OCI-LY7 (cell line): Measurements from ENCODE around the gene ATP6V0A1. TPM values are rescaled to one million over a fixed set of nuclear protein-coding genes. Genes with fewer than 3 reads are reported as not detected.

Source experiments
- BruUV-seq: library from RNA; stranded (reverse); fragments of 400-500 nt; replicated peaks from 2 replicates; lab custom pipeline; 2021; lab: Mats Ljungman, UMichigan
- CTCF ChIA-PET: fragments of 300-600 bp; sonication (Branson Sonifier 250); formaldehyde crosslinking; loops from one replicate; lab custom pipeline; 2022; ENCODE audit warnings: antibody characterized with exemption; ENCODE audit not compliant: unreplicated experiment; lab: Charles Lee
- POLR2A ChIA-PET: fragments of 300-600 bp; sonication (Branson Sonifier 250); formaldehyde crosslinking; loops from one replicate; lab custom pipeline; 2022; ENCODE audit warnings: antibody characterized with exemption; lab: Charles Lee
- DNase-seq: peaks from one replicate; pipeline ENCODE4 v3.0.0-alpha.2; 2015; ENCODE audit warnings: low spot score
- H2AFZ ChIP-seq: fragments of 200-600 bp; sonication (generic), shearing (Covaris generic); 2 replicates; pipeline ENCODE4 v1.6.1; 2014; ENCODE audit warnings: mild to moderate bottlenecking, antibody characterized with exemption, low read length, moderate library complexity
- H3K27ac ChIP-seq: fragments of 200-600 bp; sonication (generic); 2 replicates; pipeline ENCODE4 v1.5.1; 2014; ENCODE audit warnings: mixed run types, low read depth, mild to moderate bottlenecking, moderate library complexity, low read length, inconsistent platforms; ENCODE audit not compliant: poor library complexity, severe bottlenecking
- H3K36me3 ChIP-seq: fragments of 200-600 bp; sonication (generic); 2 replicates; pipeline ENCODE4 v1.6.1; 2014; ENCODE audit warnings: mild to moderate bottlenecking, antibody characterized with exemption, low read length, moderate library complexity, mixed read lengths; ENCODE audit not compliant: insufficient read depth
- H3K4me1 ChIP-seq: fragments of 200-600 bp; sonication (generic); 2 replicates; pipeline ENCODE4 v1.5.1; 2014; ENCODE audit warnings: mild to moderate bottlenecking, low read length; ENCODE audit not compliant: insufficient read depth, poor library complexity, severe bottlenecking
- H3K4me2 ChIP-seq: fragments of 200-600 bp; sonication (generic); 2 replicates; pipeline ENCODE4 v1.6.1; 2014; ENCODE audit warnings: mild to moderate bottlenecking, low read length
- H3K4me3 ChIP-seq: fragments of 200-600 bp; sonication (generic); 2 replicates; pipeline ENCODE4 v1.5.1; 2014; ENCODE audit warnings: mild to moderate bottlenecking, low read depth, low read length; ENCODE audit not compliant: poor library complexity, severe bottlenecking
- H3K79me2 ChIP-seq: fragments of 200-600 bp; sonication (generic); 2 replicates; pipeline ENCODE4 v1.6.1; 2016; ENCODE audit warnings: low read depth, mild to moderate bottlenecking, low read length, moderate library complexity, mixed read lengths; ENCODE audit not compliant: insufficient read depth
- H3K9me2 ChIP-seq: fragments of 200-600 bp; sonication (generic); 2 replicates; pipeline ENCODE4 v1.6.1; 2016; ENCODE audit warnings: mild to moderate bottlenecking, low read length, mixed read lengths; ENCODE audit not compliant: insufficient read depth
- H3K9me3 ChIP-seq: fragments of 200-600 bp; sonication (generic); 2 replicates; pipeline ENCODE4 v1.6.1; 2014; ENCODE audit warnings: mild to moderate bottlenecking, mixed run types, low read length, mixed read lengths
- H4K20me1 ChIP-seq: fragments of 200-600 bp; sonication (generic); 2 replicates; pipeline ENCODE4 v1.6.1; 2014; ENCODE audit warnings: mild to moderate bottlenecking, antibody characterized with exemption, low read length, moderate library complexity, mixed read lengths; ENCODE audit not compliant: insufficient read depth
- CTCF ChIP-seq: fragments of 200-600 bp; sonication (generic); conservative IDR thresholded peaks from 2 replicates; pipeline ENCODE4 v1.5.1; 2014; ENCODE audit warnings: mild to moderate bottlenecking, antibody characterized with exemption, low read length, moderate library complexity, mixed read lengths
- EZH2phosphoT487 ChIP-seq: fragments of 200-600 bp; sonication (generic); IDR thresholded peaks from 2 replicates; pipeline ENCODE4 v1.6.1; 2018; ENCODE audit warnings: low read depth, borderline replicate concordance, mild to moderate bottlenecking, mixed run types, antibody characterized with exemption, low read length, moderate library complexity, mixed read lengths
- intact Hi-C: fragments of 100-400 bp; cut with micrococcal nuclease; formaldehyde crosslinking; loops from one replicate; pipeline ENCODE4 v1.10.0; 2022; ENCODE audit not compliant: unreplicated experiment
- total RNA-seq, 2 experiments: library from RNA; depleted of rRNA in 1 of 2; stranded (reverse); fragments of >200 nt in 1 of 2; shearing (Covaris generic) in 1 of 2; gene quantifications; 2 replicates each; pipeline ENCODE4 v1.2.3, GENCODE V29; 2014 to 2022

ATP6V0A1 gene
- total RNA-seq, 2 experiments from 2014 or later = 19.8 to 46.9 TPM

GRCh38 chr17:42563143-42563509 lies 104.4 kb downstream of the ATP6V0A1 start:
- Histone ChIP-seq H3K79me2 (peaks cover 35% of the 10 kb centered on the region), H3K4me3 (peak overlapping the region; percentile 82), H3K4me1 (peaks cover 39% of the 10 kb centered on the region), H3K27ac (peak overlapping the region; percentile 55), H3K9me2 (no peaks in the 10 kb centered on the region), H2AFZ (no peak overlapping the region), H3K36me3 (peaks cover 44% of the 10 kb centered on the region), H3K9me3 (no peaks in the 10 kb centered on the region), H3K4me2 (peak overlapping the region; percentile 73), H4K20me1 (no peaks in the 10 kb centered on the region)
- intact Hi-C loops = no loop called here
- TF ChIP-seq EZH2phosphoT487 = no peak
- TF ChIP-seq CTCF = no peak; the same call in 1 of the 2 replicates
- BruUV-seq = no TSS peak
- ChIA-PET CTCF (interaction anchor here (0.6 kb wide), 1 partner anchor 16 kb away, joined by 3 read pairs; no protein-coding TSS in a partner anchor), POLR2A (interaction anchor here (1.2 kb wide), 1 partner anchor 15 kb away, joined by 3 read pairs; the partner anchor contains the start of gene PSMC3IP)
- peak; percentile 55 for DNase-seq

GRCh38 chr17:42563543-42563942 lies 104.9 kb downstream of the ATP6V0A1 start:
- H3K36me3 ChIP-seq = peaks cover 48% of the 10 kb centered on the region
- H3K4me2 ChIP-seq = peak overlapping the region; percentile 73
- TF ChIP-seq EZH2phosphoT487 (no peak), CTCF (no peak)
- peak overlapping the region; percentile 55 for H3K27ac ChIP-seq
- BruUV-seq = no TSS peak
- H2AFZ ChIP-seq = no peak overlapping the region
- peaks cover 39% of the 10 kb centered on the region for H3K79me2 ChIP-seq
- ChIA-PET POLR2A (interaction anchor here (1.2 kb wide), 1 partner anchor 14 kb away, joined by 3 read pairs; the partner anchor contains the start of gene PSMC3IP), CTCF (no interaction called here)
- intact Hi-C loops = no loop called here
- H4K20me1 ChIP-seq = no peaks in the 10 kb centered on the region
- no peaks in the 10 kb centered on the region for H3K9me2 ChIP-seq
- DNase-seq = no peak
- peaks cover 43% of the 10 kb centered on the region for H3K4me1 ChIP-seq
- H3K4me3 ChIP-seq = peak overlapping the region; percentile 82
- H3K9me3 ChIP-seq = no peaks in the 10 kb centered on the region

GRCh38 chr17:42563950-42564349 lies 105.3 kb downstream of the ATP6V0A1 start:
- ChIA-PET POLR2A (interaction anchor here (0.6 to 1.4 kb wide), 3 partner anchors 12 to 191 kb away, joined by 3 to 5 read pairs (median 4); partner anchors contain the start of gene PSMC3IP), CTCF (no interaction called here)
- Histone ChIP-seq H3K4me3 (peak overlapping the region; percentile 82), H3K9me2 (no peaks in the 10 kb centered on the region), H3K4me2 (peak overlapping the region; percentile 73), H3K27ac (no peak overlapping the region), H3K36me3 (peaks cover 52% of the 10 kb centered on the region), H3K79me2 (peaks cover 40% of the 10 kb centered on the region), H4K20me1 (no peaks in the 10 kb centered on the region), H3K9me3 (no peaks in the 10 kb centered on the region), H3K4me1 (peaks cover 43% of the 10 kb centered on the region), H2AFZ (no peak overlapping the region)
- BruUV-seq = no TSS peak
- intact Hi-C loops = no loop called here
- TF ChIP-seq CTCF (no peak), EZH2phosphoT487 (no peak)
- DNase-seq = no peak
